ENCODE results near the gene DMKN.

DNA sequence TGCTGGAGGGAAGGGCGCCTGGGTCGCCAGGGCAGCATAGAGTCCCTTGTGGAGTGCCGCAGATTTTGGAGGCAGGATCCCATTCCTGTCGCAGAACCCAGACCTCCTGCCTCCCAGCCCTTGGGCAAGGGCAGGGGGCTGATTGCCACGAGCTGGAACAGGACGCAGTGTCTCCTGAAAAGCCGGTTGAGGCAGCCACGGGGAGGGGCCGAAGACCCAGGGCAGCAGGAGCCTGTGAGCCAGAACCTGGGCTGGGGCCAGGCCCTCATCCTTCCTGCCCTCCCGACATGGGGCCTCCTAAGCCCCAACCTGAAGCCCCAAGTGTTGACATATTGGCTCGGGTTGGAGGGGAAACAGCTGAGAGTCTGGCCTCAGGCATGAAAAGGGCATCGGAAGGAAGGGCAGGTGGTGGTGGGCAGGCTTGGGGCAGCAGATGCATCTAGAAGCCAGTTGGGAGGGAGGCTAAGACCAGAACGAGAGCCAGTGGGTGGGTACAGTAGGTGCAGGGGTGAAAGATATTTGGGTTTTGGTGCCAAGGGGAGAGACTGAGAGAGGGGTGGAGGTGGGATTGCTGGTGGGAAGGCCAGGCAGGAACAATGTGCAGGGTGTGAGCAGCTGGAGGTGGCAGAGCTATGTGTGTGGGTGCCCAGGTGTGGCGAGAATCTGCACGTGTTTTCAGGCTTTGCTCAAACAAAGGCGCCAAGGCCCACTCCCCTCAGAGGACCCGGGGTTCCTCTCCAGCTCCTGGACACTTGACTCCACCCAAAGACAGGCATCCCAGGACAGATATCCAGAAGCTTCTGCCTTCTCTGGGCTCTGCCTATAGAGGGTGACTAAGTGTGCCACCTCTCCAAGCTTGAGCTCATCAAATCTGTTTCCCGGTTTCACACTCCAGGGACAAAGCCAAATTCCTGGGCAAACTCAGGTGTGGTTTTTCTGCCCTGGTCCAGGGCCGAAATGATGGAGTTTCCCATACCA lies 16.1 kb upstream of the DMKN start:
- TF ChIP-seq, protein P1, sequence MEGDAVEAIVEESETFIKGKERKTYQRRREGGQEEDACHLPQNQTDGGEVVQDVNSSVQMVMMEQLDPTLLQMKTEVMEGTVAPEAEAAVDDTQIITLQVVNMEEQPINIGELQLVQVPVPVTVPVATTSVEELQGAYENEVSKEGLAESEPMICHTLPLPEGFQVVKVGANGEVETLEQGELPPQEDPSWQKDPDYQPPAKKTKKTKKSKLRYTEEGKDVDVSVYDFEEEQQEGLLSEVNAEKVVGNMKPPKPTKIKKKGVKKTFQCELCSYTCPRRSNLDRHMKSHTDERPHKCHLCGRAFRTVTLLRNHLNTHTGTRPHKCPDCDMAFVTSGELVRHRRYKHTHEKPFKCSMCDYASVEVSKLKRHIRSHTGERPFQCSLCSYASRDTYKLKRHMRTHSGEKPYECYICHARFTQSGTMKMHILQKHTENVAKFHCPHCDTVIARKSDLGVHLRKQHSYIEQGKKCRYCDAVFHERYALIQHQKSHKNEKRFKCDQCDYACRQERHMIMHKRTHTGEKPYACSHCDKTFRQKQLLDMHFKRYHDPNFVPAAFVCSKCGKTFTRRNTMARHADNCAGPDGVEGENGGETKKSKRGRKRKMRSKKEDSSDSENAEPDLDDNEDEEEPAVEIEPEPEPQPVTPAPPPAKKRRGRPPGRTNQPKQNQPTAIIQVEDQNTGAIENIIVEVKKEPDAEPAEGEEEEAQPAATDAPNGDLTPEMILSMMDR (IDR thresholded peaks at IDR 0.05; ENCODE audit: poor library complexity), result no peak
- TF ChIP-seq EZH2phosphoT487 (IDR thresholded peaks at IDR 0.05; ENCODE audit: low read depth, severe bottlenecking, unreplicated experiment), result no peak
